Measurements from ENCODE around the gene SLC24A3. TPM values are rescaled to one million over a fixed set of nuclear protein-coding genes. Genes with fewer than 3 reads are reported as not detected.

Gene SLC24A3
- total RNA-seq, 1 donor from 2014 or later = 0.10 TPM

DNA sequence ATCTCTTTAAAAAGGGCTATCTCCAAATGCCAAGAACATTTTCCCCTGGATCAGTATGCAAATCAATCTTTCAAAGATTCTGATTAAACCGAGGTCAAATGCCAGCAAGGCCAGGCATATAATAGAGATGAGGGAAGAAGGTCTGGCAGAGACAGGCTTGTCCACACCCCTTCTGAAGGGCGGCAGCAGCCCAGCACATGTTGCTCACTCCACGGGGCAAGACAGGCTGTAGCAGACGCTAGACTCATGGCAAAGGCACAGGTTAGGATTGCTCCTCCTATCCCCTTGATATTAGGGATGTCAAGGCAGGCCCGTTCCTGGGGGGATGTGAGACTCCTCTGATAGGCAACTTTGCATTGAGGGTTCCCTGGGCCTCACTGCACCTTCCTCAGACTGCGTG, 440.9 kb downstream of the SLC24A3 start:
- H3K4me3 Mint-ChIP-seq (ENCODE audit: unreplicated experiment) = no peak overlapping the region
- no peaks in the 10 kb centered on the region for H3K4me1 Mint-ChIP-seq (ENCODE audit: low read depth)
- DNase-seq (ENCODE audit: low spot score) = no peak
- peaks cover 30% of the 10 kb centered on the region for H3K27me3 Mint-ChIP-seq (ENCODE audit: low read depth)
- H3K9me3 Mint-ChIP-seq (ENCODE audit: low read depth) = peaks cover 8% of the 10 kb centered on the region
- H3K27ac Mint-ChIP-seq (ENCODE audit: unreplicated experiment) = no peak overlapping the region
- no peaks in the 10 kb centered on the region for H3K36me3 Mint-ChIP-seq (ENCODE audit: low read depth)
- TF ChIP-seq, protein P1, sequence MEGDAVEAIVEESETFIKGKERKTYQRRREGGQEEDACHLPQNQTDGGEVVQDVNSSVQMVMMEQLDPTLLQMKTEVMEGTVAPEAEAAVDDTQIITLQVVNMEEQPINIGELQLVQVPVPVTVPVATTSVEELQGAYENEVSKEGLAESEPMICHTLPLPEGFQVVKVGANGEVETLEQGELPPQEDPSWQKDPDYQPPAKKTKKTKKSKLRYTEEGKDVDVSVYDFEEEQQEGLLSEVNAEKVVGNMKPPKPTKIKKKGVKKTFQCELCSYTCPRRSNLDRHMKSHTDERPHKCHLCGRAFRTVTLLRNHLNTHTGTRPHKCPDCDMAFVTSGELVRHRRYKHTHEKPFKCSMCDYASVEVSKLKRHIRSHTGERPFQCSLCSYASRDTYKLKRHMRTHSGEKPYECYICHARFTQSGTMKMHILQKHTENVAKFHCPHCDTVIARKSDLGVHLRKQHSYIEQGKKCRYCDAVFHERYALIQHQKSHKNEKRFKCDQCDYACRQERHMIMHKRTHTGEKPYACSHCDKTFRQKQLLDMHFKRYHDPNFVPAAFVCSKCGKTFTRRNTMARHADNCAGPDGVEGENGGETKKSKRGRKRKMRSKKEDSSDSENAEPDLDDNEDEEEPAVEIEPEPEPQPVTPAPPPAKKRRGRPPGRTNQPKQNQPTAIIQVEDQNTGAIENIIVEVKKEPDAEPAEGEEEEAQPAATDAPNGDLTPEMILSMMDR (IDR thresholded peaks at IDR 0.05) = no peak

GRCh38 chr20:19654921-19655320, 442.5 kb downstream of the SLC24A3 start:
- no peaks in the 10 kb centered on the region for H3K36me3 Mint-ChIP-seq (ENCODE audit: low read depth)
- TF ChIP-seq, protein P1 (IDR thresholded peaks at IDR 0.05) = no peak
- no peaks in the 10 kb centered on the region for H3K4me1 Mint-ChIP-seq (ENCODE audit: low read depth)
- peaks cover 8% of the 10 kb centered on the region for H3K9me3 Mint-ChIP-seq (ENCODE audit: low read depth)
- peaks cover 37% of the 10 kb centered on the region for H3K27me3 Mint-ChIP-seq (ENCODE audit: low read depth)
- no peak for DNase-seq (ENCODE audit: low spot score)
- no peak overlapping the region for H3K27ac Mint-ChIP-seq (ENCODE audit: unreplicated experiment)
- no peak overlapping the region for H3K4me3 Mint-ChIP-seq (ENCODE audit: unreplicated experiment)

GRCh38 chr20:19658137-19658536, 445.7 kb downstream of the SLC24A3 start:
- Mint-ChIP-seq H3K36me3 (ENCODE audit: low read depth) (no peaks in the 10 kb centered on the region), H3K4me1 (ENCODE audit: low read depth) (peaks cover 11% of the 10 kb centered on the region), H3K27ac (ENCODE audit: unreplicated experiment) (no peak overlapping the region), H3K27me3 (ENCODE audit: low read depth) (peaks cover 51% of the 10 kb centered on the region), H3K9me3 (ENCODE audit: low read depth) (no peaks in the 10 kb centered on the region), H3K4me3 (ENCODE audit: unreplicated experiment) (no peak overlapping the region)
- TF ChIP-seq, protein P1 (IDR thresholded peaks at IDR 0.05) = no peak
- DNase-seq (ENCODE audit: low spot score) = no peak

DNA sequence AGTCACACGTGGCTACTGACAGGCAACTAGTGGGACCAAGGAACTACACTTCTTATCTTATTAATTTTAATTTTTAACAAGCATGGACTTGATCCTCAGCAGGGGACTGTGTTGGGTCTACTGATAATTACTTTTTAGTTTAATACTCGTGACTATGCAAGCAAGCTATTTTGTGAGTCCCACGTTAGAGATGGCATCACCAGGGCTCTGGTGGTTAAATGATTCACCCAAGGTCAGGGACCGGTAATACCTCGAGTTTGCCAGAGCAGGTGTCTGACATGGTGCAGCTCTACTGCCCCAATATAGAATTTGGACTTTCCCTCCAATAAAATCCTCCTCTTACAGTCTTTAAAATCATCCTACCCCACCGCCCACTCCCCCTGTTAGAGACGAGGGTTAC, 447.0 kb downstream of the SLC24A3 start:
- H3K4me3 Mint-ChIP-seq (ENCODE audit: unreplicated experiment) = no peak overlapping the region
- H3K36me3 Mint-ChIP-seq (ENCODE audit: low read depth) = no peaks in the 10 kb centered on the region
- H3K9me3 Mint-ChIP-seq (ENCODE audit: low read depth) = no peaks in the 10 kb centered on the region

DNA sequence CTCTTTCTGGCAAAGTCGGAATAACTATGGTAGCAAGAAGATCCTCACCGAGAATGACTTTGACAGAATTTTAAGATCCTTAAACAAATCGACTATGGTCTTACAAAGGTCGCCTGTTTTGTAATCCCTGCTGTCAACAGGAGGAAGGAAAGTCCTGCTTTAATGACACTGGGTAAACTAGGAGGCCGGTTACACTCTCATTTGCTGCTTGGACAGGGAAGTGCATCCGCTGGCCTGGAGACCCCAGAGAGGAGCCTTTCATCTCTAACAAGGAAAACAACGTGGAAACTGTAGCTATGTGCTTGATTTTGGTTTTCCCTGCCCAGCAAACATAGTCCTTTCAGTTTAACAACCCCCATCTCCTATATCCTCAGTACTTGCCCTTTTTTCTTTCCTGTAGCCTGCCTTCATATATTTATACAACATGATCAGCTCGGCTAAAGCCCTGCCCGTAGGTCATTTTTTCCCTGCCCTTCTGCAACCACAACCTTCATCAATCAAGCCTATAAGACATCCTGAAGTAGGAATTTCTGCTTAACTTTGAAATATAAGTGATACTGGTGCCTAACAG, 448.5 kb downstream of the SLC24A3 start:
- Mint-ChIP-seq H3K36me3 (ENCODE audit: low read depth) (no peaks in the 10 kb centered on the region), H3K27me3 (ENCODE audit: low read depth) (peaks cover 59% of the 10 kb centered on the region), H3K4me3 (ENCODE audit: unreplicated experiment) (no peak overlapping the region), H3K4me1 (ENCODE audit: low read depth) (peaks cover 11% of the 10 kb centered on the region), H3K9me3 (ENCODE audit: low read depth) (no peaks in the 10 kb centered on the region), H3K27ac (ENCODE audit: unreplicated experiment) (no peak overlapping the region)
- DNase-seq (ENCODE audit: low spot score) = no peak
- TF ChIP-seq, protein P1 (IDR thresholded peaks at IDR 0.05) = no peak

More for the DNA sequence above, 447.0 kb downstream of the SLC24A3 start:
- Mint-ChIP-seq H3K4me1 (ENCODE audit: low read depth) (peaks cover 11% of the 10 kb centered on the region), H3K27ac (ENCODE audit: unreplicated experiment) (no peak overlapping the region), H3K27me3 (ENCODE audit: low read depth) (peaks cover 61% of the 10 kb centered on the region)
- TF ChIP-seq, protein P1 (IDR thresholded peaks at IDR 0.05) = no peak
- no peak for DNase-seq (ENCODE audit: low spot score)

Data from chondrocyte (in vitro differentiated cells).